Fibroblast of peridontal ligament (primary cell): ENCODE measurements around the gene AP4B1.

ENCODE experiments used
- DNase-seq: peaks from one replicate; pipeline ENCODE4 v3.0.0-alpha.2; 2010; ENCODE audit errors: extremely low read depth

AP4B1 gene

GRCh38 chr1:113930499-113931161 is 26.0 kb upstream of the AP4B1 start:
- peak; percentile 77 for DNase-seq

DNA sequence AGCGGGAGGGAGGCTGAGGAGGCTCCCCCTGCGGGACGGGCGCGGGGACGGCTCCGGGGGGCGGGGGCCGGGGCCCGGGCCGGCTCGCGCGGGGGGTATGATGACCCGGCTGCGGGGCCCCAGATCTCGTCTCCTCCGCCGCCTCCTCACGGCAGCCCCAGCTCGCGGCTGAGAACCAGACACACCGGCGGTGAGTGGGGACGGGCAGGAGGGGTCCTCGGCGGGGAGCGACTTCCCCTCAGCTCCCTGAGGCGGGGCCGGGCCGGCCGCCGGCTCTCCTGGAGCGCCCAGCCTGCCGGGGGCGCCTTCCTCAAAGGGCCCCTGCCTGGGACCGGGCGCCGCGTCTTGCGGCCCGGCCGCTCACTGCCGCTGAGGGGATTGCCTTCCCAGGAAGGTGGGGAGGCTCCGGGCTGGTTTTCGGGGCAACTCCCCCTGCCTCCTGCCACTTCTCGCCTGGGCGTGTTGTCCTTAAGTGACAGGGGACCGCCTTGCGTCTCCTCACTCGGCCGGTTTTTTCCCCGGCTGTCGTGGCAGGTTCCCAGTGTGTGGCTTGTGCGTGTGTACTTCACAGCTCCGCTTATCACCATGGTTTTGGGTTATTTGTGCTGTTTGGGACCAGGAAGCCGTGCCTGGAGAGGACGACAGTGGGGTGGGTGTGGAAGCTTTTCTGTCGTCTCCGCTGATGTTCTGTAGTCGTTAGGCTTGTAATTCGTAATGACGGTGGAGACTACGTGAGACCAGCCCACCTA is 25.3 kb upstream of the AP4B1 start:
- DNase-seq, result peak; percentile 22

DNA sequence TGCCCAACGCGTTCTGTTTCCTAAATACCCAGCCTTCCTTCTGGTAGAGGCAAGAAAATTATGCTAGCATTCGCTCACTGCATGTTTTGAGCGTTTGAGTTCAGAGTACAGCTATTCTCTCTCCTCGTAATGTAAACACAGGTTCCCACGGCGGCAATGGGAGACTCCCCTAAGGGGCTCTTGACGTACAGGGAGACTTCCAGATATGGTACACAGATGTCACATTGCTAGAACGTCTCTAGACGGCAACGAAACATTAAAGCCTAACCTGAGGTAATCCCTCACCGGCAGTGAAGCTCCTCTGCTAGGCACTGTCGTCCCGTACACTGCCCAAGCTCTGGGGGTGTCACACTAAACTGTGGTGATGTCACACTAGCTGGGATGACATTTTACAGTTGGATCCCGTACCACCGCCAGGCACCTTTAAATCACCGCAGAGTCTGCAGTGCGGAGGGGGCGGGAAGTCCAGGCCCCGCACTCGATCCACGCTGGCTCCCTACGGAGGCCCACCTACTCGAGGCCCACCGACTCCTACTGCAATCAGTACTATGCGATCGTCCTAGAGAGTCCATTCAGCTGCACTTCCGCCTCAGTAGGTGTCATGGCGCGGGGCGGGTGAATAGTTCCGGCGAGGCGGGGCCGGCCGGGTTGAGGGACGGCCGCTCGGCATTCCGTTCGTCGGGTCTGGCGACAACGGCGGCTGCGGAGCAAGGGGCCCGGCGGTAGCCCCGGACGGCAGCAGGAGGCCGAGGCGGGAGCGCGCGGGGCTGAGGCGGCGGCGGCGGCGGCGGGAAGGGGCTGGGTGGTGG is 24.5 kb upstream of the AP4B1 start, which contains the start of gene HIPK1:
Gene HIPK1 (plus strand): TSS at position 384 of the 809 bp plus-strand sequence.
- DNase-seq, result peak; percentile 80

DNA sequence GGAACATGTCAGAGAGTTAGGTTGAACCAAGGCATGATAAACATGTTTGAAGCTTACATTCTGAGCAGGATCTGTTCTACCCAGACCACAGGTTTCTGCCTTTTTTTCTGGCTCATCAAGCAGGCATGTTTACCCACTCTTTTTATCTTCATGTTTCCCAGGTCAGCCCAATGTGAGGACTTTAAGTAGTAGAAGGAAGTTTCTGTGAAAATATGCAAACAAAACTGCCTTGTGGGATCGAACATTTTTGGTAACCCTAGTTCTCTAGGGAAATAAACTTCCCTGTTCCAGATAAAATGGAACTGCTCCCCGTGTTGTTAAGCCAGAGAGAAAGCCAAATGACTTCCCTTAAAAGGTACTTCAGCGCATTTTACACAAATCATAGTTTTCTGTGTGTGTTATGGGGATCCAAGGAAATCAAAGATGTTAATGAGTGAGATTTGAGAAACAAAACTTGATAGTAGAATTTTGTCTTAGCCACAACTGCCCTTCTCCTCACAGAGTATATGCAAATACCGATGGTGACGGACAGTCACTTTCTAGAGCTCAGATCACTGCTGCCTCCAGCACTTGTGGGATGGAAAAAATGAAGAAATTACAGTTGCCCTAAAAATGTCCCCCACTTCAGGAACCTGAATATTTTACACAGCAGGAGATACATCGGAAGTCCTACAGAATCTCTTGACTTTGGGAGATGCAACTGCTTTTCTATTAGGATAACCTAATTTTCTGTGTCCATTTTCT is 23.8 kb upstream of the AP4B1 start:
- peak; percentile 35 for DNase-seq

GRCh38 chr1:113924473-113924872 is 19.9 kb upstream of the AP4B1 start:
- DNase-seq, result no peak

DNA sequence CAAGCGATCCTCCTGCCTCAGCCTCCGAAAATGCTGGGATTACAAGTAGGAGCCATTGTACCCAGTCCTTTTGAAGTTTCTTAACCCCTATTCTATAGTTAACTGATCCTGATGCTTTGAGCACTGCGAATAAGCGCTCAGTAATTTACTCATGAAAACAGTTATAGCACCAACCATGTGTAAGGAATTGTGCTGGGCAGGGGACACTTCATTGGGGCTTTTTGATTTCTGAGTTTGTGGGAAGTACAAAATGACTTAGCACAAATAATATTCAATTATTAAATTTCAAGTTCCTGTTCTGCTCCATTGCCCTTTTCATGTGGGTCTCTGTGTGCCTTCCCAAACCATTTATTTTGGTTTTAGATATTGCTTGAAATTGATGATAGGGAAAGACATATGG is 18.4 kb upstream of the AP4B1 start:
- no peak for DNase-seq

- no peak for DNase-seq
Measured at GRCh38 chr1:113918243-113918642, 13.6 kb upstream of the AP4B1 start.

DNA sequence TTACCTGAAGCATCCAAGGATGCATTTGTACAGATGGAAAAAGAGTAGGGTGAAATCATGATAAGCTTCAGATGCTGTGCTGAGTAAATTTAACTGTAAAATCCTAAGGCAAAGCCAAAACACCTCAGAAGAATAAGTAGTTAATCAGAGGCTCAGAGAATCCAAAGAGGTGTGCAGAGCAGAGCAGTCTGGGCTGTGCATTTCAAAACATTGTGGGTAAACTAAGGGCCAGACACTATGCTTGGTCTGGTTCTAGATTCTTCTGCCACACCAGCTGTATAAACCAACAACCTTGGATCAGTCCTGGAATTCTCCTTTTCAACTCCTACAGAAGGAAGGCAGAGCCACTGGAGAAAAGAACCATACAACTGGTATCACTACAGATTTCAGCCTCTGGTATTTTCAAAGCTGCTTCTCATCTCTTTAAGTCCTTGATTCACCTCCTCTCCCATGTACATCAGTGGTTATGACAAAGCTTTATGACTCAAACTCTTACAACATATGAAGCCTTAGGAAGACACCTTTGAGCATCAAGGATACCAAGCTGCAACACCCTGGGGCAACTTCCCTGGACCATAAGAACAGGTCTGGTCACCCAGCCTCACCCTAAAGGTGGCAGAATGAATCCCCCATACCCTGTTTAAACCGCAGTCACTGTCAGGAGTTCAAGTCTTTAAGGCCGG is 12.9 kb upstream of the AP4B1 start:
- DNase-seq, result peak; percentile 15

DNA sequence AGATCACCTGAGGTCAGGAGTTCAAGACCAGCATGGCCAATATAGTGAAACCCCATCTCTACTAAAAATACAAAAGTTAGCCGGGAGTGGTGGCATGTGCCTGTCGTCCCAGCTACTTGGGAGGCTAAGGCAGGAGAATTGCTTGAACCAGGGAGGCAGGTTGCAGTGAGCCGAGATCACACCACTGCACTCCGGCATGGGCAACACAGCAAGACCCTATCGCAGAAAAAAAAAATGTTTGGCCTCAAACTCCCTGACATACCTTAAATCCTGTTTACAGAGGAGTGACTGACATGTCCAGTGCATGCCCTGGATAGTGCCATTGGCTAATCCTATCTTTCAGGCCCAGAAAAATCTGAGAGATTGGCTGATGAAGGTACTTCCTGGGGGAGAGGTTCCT is 12.4 kb upstream of the AP4B1 start:
- no peak for DNase-seq

GRCh38 chr1:113913887-113914664 is 9.5 kb upstream of the AP4B1 start:
- no peak for DNase-seq

DNA sequence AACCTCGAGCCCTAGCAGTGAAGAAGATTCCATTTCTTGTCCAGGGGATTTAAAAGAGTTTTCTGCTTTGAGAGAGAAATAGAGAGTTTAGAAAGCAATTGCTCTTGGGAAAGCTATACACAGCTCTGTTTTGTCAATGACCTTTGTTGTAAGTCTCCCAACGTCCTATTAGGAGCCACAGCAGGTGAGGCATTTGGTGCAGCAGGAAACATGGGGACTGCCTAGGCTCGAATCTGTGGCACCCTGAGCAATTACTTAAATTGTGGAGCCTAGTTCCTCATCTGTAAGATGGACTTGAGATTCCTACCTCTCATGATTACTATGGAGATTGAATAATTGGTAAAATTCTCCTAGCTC is 8.7 kb upstream of the AP4B1 start:
- DNase-seq, result no peak

GRCh38 chr1:113912594-113913311 is 8.2 kb upstream of the AP4B1 start:
- DNase-seq, result peak; percentile 77

GRCh38 chr1:113905435-113905861 is 849 bp upstream of the AP4B1 start:
- no peak for DNase-seq

DNA sequence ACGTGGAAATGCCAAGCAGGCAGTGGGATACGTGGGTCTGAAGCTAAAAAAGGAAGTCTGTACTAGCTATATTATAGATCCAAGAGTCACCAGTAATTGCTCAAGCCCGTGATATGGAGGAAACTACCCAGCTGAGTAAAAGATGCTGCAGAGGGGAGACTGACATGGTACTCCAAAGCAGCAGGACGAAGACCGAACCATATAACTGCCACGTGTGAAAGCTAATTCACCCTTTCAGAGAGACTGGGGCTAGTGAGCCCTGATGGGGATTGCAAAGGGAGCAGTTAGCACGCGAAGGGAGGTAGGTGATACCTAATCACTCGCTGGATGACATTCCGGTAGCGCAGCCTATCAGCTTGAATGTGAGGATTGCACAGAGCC is 316 bp downstream of the AP4B1 start:
- DNase-seq, result no peak

GRCh38 chr1:113903501-113904292 is 902 bp downstream of the AP4B1 start:
- DNase-seq, result no peak

DNA sequence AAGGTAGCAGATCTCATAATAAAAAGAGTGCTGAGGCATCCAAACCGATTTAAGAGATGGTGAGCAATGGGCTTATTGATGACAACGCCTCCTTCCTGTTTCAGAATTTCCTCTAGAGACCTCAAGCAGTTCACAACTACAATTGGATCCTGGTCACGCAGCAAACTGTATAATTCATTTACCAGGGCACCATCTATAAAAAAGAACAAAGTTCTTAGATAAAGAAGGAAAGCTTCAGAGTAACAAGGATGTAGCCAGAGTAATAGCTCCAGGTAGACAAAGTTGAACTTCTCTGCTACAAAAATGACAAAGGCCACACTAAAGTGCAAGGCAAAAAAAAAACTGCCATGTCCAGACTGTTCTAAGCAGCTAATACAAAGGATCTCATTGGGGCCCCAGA is 3.4 kb downstream of the AP4B1 start:
- DNase-seq, result no peak

GRCh38 chr1:113899111-113899510 is 5.5 kb downstream of the AP4B1 start:
- DNase-seq, result peak; percentile 78

DNA sequence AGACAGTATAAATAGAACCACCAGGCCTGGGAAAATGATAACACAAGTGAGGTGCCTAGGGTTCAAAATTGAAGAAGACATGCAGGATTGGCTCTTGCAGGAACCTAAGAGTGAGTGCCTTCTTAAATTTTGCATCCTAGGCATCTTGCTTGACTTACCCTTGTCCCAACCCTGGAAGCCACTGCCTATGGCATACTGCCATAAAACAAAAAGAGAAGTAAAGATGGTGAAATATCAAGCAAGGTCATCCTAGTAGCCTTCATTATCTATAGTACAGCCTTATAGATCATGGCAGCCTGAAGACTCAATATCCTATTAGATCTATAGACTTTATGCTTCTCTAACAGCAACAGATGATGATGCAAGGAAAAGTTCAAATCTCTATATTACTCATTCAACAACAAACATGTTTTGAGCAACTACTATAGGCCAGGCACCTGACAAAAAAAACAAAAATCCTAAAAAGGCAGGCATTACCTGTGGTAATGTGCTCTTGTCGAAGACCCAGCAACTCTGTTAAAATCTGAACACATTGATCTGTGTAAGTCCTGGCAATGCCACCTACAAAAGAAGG is 6.3 kb downstream of the AP4B1 start:
- DNase-seq, result no peak

GRCh38 chr1:113895961-113896360 is 8.6 kb downstream of the AP4B1 start:
- DNase-seq, result peak; percentile 21
